DOHH2 (cell line): Measurements from ENCODE around the gene TIPIN.

Experiments used
- H3F3A ChIP-seq: fragments of 200-600 bp; sonication (generic), shearing (Covaris generic); 2 replicates; pipeline ENCODE4 v1.6.0; 2016; ENCODE audit warnings: antibody characterized with exemption, mild to moderate bottlenecking; ENCODE audit not compliant: control insufficient read depth, insufficient read depth
- H3K27ac ChIP-seq: fragments of 200-600 bp; sonication (generic); 2 replicates; pipeline ENCODE4 v1.5.1; 2014; ENCODE audit warnings: low read depth, mild to moderate bottlenecking, low read length, moderate library complexity
- H3K27me3 ChIP-seq: fragments of 200-600 bp; sonication (generic); 2 replicates; pipeline ENCODE4 v1.6.1; 2014; ENCODE audit warnings: mild to moderate bottlenecking, low read length, mixed read lengths; ENCODE audit not compliant: control insufficient read depth
- H3K36me3 ChIP-seq: fragments of 200-600 bp; sonication (generic); 2 replicates; pipeline ENCODE4 v1.6.1; 2014; ENCODE audit warnings: mild to moderate bottlenecking, low read length, moderate library complexity, mixed read lengths; ENCODE audit not compliant: control insufficient read depth
- H3K4me1 ChIP-seq: fragments of 200-600 bp; sonication (generic); 2 replicates; pipeline ENCODE4 v1.6.1; 2014; ENCODE audit warnings: mild to moderate bottlenecking, low read length, mixed read lengths; ENCODE audit not compliant: control insufficient read depth
- H3K4me2 ChIP-seq: fragments of 200-600 bp; sonication (generic); 2 replicates; pipeline ENCODE4 v1.6.0; 2014; ENCODE audit warnings: mild to moderate bottlenecking, low read length, moderate library complexity
- H3K4me3 ChIP-seq: fragments of 200-600 bp; sonication (generic); 2 replicates; pipeline ENCODE4 v1.5.1; 2014; ENCODE audit warnings: mild to moderate bottlenecking, low read length, mixed read lengths
- H3K79me2 ChIP-seq: fragments of 200-600 bp; sonication (generic); 2 replicates; pipeline ENCODE4 v1.6.1; 2014; ENCODE audit warnings: mild to moderate bottlenecking, low read length, mixed read lengths; ENCODE audit not compliant: control insufficient read depth
- H3K9me2 ChIP-seq: fragments of 200-600 bp; sonication (generic); replicated peaks from 2 replicates; pipeline ENCODE4 v1.6.1; 2014; ENCODE audit warnings: mild to moderate bottlenecking, low read length, mixed read lengths; ENCODE audit not compliant: control insufficient read depth
- H3K9me3 ChIP-seq: fragments of 200-600 bp; sonication (generic); 2 replicates; pipeline ENCODE4 v1.6.1; 2014; ENCODE audit warnings: antibody characterized with exemption, low read length, mixed read lengths; ENCODE audit not compliant: control insufficient read depth, insufficient read depth
- H4K20me1 ChIP-seq: fragments of 200-600 bp; sonication (generic); 2 replicates; pipeline ENCODE4 v1.6.0; 2014; ENCODE audit warnings: low read depth, mild to moderate bottlenecking, antibody characterized with exemption, low read length, moderate library complexity; ENCODE audit not compliant: control insufficient read depth, insufficient read depth
- EZH2phosphoT487 ChIP-seq: fragments of 200-600 bp; sonication (generic); IDR thresholded peaks from 2 replicates; pipeline ENCODE4 v1.6.1; 2017; ENCODE audit warnings: borderline replicate concordance, mild to moderate bottlenecking, antibody characterized with exemption, low read length, moderate library complexity, mixed read lengths
- TF ChIP-seq, protein P1 (sequence below): fragments of 200-600 bp; sonication (generic); IDR thresholded peaks from one replicate; pipeline ENCODE4 v1.5.1; 2014; ENCODE audit warnings: antibody characterized with exemption, mild to moderate bottlenecking, low read depth, low read length; ENCODE audit not compliant: poor library complexity, severe bottlenecking

Gene TIPIN

DNA sequence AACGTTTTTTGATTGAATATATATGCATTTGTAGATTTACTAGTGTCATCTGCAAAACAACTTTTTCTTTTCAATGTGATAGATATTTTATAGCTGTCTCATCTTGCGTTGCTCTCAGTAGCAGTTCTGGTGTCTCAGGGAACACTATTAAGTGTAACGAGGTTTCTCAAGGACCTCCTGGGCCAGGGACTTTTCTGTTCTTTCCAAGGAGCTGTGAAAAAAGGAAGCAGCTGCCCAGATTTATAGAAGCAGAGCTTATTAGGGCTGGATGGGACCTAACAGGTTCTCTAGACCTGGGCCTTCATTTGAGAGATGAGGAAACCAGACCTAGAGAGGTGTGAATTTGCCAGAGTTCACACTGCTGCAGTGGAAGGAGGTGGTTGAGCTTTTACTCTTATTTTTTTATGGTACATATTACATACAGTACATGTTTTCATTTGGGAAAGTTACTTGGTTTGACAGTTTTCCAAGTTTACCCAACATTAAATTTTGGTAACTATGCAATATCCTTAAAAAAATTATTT lies 46.3 kb upstream of the TIPIN start:
- peaks cover 14% of the 10 kb centered on the region for H3K36me3 ChIP-seq
- peaks cover 100% of the 10 kb centered on the region for H3K79me2 ChIP-seq
- H3F3A ChIP-seq: peaks cover 23% of the 10 kb centered on the region
- peaks cover 24% of the 10 kb centered on the region; the same call in 1 of the 2 replicates for H4K20me1 ChIP-seq
- H3K9me2 ChIP-seq: no peaks in the 10 kb centered on the region
- no peak for TF ChIP-seq EZH2phosphoT487
- H3K27ac ChIP-seq: peak overlapping the region; percentile 85
- peak overlapping the region; percentile 78 for H3K4me3 ChIP-seq
- H3K4me2 ChIP-seq: peak overlapping the region; percentile 99
- no peaks in the 10 kb centered on the region for H3K27me3 ChIP-seq
- H3K9me3 ChIP-seq: no peaks in the 10 kb centered on the region
- H3K4me1 ChIP-seq: peaks cover 92% of the 10 kb centered on the region

DNA sequence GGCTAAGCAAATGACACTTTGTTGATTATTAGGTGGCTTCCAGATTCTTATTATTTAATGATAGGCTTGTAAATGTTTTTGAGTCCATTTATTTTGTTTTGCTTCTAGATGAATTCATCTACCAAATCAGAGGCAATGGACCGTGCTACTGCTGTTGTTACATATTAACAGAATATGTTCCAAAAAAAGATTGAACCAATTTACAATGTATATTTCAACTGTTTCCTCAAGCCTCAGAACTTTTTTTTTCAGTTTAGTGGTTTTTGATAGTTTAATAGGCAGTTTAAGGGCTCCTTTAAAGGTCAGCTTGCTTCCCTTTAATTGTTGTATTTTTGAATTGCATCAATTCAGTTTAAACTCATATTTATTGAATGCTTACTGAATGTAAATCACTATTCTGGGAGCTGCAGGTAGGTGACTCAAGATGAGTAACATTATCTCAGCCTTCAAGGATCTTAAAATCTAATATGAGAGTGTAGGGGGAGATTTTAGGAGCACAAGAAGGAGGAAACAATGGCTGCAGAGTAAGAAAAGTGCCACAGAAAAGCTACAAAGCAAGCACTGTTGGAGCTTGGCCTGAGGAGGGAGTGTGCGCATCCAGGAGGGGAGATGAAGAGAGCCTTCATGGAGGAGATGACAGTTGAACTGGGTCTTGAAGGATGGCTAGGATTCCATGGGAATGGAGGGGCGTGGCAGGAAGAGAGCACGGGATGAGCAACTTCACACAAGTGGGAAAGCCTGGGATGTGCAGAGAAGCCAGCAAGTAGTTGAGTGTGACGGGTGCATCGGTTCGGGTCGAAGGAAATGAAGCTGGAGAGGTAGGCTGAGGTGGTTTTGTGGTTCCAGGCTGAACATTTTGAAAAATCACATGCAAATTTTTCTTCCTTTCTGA lies 44.9 kb upstream of the TIPIN start:
- Histone ChIP-seq H3K4me3 (peak overlapping the region; percentile 78), H3K27me3 (no peaks in the 10 kb centered on the region), H3F3A (peaks cover 23% of the 10 kb centered on the region), H3K9me2 (no peaks in the 10 kb centered on the region), H3K27ac (peak overlapping the region; percentile 85), H3K4me1 (peaks cover 89% of the 10 kb centered on the region), H3K9me3 (no peaks in the 10 kb centered on the region), H3K36me3 (peaks cover 23% of the 10 kb centered on the region), H3K4me2 (peak overlapping the region; percentile 99), H4K20me1 (peaks cover 24% of the 10 kb centered on the region; the same call in 1 of the 2 replicates), H3K79me2 (peaks cover 97% of the 10 kb centered on the region)
- TF ChIP-seq, protein P1, sequence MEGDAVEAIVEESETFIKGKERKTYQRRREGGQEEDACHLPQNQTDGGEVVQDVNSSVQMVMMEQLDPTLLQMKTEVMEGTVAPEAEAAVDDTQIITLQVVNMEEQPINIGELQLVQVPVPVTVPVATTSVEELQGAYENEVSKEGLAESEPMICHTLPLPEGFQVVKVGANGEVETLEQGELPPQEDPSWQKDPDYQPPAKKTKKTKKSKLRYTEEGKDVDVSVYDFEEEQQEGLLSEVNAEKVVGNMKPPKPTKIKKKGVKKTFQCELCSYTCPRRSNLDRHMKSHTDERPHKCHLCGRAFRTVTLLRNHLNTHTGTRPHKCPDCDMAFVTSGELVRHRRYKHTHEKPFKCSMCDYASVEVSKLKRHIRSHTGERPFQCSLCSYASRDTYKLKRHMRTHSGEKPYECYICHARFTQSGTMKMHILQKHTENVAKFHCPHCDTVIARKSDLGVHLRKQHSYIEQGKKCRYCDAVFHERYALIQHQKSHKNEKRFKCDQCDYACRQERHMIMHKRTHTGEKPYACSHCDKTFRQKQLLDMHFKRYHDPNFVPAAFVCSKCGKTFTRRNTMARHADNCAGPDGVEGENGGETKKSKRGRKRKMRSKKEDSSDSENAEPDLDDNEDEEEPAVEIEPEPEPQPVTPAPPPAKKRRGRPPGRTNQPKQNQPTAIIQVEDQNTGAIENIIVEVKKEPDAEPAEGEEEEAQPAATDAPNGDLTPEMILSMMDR: peak; percentile 34
- no peak for TF ChIP-seq EZH2phosphoT487

DNA sequence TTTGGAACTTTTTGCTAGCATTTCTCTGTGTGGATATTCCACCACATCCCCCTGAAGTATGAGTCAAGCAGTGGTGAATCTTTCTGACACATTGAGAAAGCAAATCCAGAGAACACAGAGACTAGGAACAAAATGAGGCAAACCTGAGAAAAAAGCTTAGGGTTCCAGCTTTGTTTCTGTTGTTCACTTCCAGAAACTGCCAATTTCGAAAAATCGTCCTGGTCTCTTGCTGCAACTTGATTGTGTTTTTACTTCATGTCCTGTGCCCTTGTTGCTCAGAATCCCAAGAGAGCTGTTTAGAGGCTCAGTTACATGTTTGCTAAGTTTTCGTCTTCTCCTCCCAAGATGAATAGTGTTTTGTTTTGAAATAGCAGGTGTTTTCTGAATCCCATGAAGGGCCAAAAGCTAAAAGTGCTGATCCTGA lies 43.9 kb upstream of the TIPIN start:
- Histone ChIP-seq H3K27me3 (no peaks in the 10 kb centered on the region), H4K20me1 (peaks cover 23% of the 10 kb centered on the region), H3K36me3 (peaks cover 31% of the 10 kb centered on the region), H3F3A (peaks cover 23% of the 10 kb centered on the region), H3K79me2 (peaks cover 97% of the 10 kb centered on the region), H3K27ac (peak overlapping the region; percentile 85), H3K4me1 (peaks cover 79% of the 10 kb centered on the region), H3K9me2 (no peaks in the 10 kb centered on the region), H3K4me3 (peak overlapping the region; percentile 78), H3K9me3 (no peaks in the 10 kb centered on the region), H3K4me2 (peak overlapping the region; percentile 99)
- no peak for TF ChIP-seq EZH2phosphoT487
- TF ChIP-seq, protein P1: no peak

DNA sequence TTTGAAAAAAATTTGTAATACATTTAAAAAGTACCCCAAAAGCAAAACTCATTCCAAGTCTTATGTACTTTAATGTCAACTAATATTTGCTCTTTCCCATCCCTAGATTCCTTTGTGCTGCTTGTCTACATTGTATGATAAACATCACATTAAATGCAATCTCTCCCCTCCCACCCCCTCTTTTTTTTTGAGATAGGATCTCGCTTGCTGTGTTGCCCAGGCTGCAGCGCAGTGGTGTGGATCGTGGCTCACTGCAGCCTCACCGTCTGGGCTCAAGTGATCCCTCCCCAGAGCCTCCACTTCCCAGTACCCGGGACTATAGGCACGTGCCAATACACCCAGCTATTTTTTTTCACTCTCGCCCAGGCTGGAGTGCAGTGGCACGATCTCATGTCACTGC lies 42.8 kb upstream of the TIPIN start:
- TF ChIP-seq EZH2phosphoT487: no peak
- TF ChIP-seq, protein P1: no peak
- H3K27ac ChIP-seq: no peak overlapping the region
- H3K4me3 ChIP-seq: 0 out of 2 replicates have a peak overlapping the region, but pooled peaks have one; percentile 20
- H3K4me1 ChIP-seq: peaks cover 78% of the 10 kb centered on the region
- peaks cover 97% of the 10 kb centered on the region for H3K79me2 ChIP-seq
- H3K27me3 ChIP-seq: no peaks in the 10 kb centered on the region
- peak overlapping the region; percentile 42 for H3K4me2 ChIP-seq
- H3F3A ChIP-seq: peaks cover 23% of the 10 kb centered on the region
- H3K9me3 ChIP-seq: no peaks in the 10 kb centered on the region
- H3K36me3 ChIP-seq: peaks cover 42% of the 10 kb centered on the region
- no peaks in the 10 kb centered on the region for H3K9me2 ChIP-seq
- H4K20me1 ChIP-seq: peaks cover 23% of the 10 kb centered on the region
